Thyroid gland (tissue), 4 donors: ENCODE results near the gene TTLL5.

Experiments used
- POLR2A ChIP-seq, 2 donors: fragments of 450-650 bp; IDR thresholded peaks; one replicate each; pipeline ENCODE4 v1.6.1; 2017; ENCODE audit warnings: antibody characterized with exemption in 2 of 2, mild to moderate bottlenecking in 2 of 2, moderate library complexity in 1 of 2
- TF ChIP-seq, protein P1 (sequence below), 6 experiments: fragments of 200-600 bp in 3 of 6; fragments of 450-650 bp in 3 of 6; sonication (generic) in 3 of 6; IDR thresholded peaks; one replicate each; pipeline ENCODE4 v1.5.1; 2016 to 2019; ENCODE audit warnings: antibody characterized with exemption in 6 of 6, mild to moderate bottlenecking in 2 of 6, inconsistent platforms in 1 of 6, moderate library complexity in 1 of 6

DNA sequence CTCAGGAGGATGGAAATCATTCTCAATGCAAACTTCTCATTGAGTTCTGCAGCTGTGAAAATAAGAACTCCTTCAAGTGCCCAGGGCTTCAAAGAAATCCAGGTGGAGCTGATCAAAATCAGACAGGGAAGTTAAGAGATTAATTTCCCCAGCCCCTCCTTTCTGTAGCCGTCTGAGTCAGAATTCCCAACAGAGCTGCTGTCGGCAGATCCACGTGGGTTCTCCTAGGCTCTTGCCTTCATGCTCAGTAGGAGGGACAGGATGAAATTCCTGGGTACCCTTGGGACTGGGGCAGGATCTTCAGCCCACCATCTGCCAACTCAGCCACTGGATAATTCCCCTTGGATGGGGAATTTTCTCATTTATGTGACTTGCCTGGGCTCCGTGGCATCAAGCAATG lies 307.4 kb downstream of the TTLL5 start:
- TF ChIP-seq, protein P1, sequence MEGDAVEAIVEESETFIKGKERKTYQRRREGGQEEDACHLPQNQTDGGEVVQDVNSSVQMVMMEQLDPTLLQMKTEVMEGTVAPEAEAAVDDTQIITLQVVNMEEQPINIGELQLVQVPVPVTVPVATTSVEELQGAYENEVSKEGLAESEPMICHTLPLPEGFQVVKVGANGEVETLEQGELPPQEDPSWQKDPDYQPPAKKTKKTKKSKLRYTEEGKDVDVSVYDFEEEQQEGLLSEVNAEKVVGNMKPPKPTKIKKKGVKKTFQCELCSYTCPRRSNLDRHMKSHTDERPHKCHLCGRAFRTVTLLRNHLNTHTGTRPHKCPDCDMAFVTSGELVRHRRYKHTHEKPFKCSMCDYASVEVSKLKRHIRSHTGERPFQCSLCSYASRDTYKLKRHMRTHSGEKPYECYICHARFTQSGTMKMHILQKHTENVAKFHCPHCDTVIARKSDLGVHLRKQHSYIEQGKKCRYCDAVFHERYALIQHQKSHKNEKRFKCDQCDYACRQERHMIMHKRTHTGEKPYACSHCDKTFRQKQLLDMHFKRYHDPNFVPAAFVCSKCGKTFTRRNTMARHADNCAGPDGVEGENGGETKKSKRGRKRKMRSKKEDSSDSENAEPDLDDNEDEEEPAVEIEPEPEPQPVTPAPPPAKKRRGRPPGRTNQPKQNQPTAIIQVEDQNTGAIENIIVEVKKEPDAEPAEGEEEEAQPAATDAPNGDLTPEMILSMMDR (IDR thresholded peaks at IDR 0.05) = no peak
- TF ChIP-seq POLR2A (IDR thresholded peaks at IDR 0.05) = no peak
